Measurements from ENCODE around the gene LMO2.
A peak's percentile ranks its signal among the peaks of the same experiment; 100 is the strongest.
"Not testable (repeated sequence)": the region's sequence is repeated elsewhere in the genome, so short reads cannot be mapped to it uniquely, and the experiment has no call there.

The LMO2 gene

GRCh38 chr11:33891714-33892327, at the start of gene LMO2:
TSS of gene LMO2 (minus strand) at chr11:33892076. CDS start at chr11:33869716, 22,360 bp downstream.
- no peak for DNase-seq

GRCh38 chr11:33940538-33940815, 48.6 kb upstream of the LMO2 start:
- DNase-seq, result no peak

GRCh38 chr11:33936725-33937604, 45.1 kb upstream of the LMO2 start:
- DNase-seq, result no peak

GRCh38 chr11:33935461-33936456, 43.9 kb upstream of the LMO2 start:
- no peak for DNase-seq

- no peak for DNase-seq
Measured at GRCh38 chr11:33935005-33935404, 43.1 kb upstream of the LMO2 start.

- no peak for DNase-seq
Measured at GRCh38 chr11:33934450-33934849, 42.6 kb upstream of the LMO2 start.

- DNase-seq, result no peak
Measured at GRCh38 chr11:33933602-33934001, 41.7 kb upstream of the LMO2 start.

GRCh38 chr11:33932721-33933120, 40.8 kb upstream of the LMO2 start:
- no peak for DNase-seq

GRCh38 chr11:33931739-33932366, 40.0 kb upstream of the LMO2 start:
- DNase-seq, result not testable (repeated sequence)

GRCh38 chr11:33931067-33931466, 39.2 kb upstream of the LMO2 start:
- DNase-seq, result no peak

- no peak for DNase-seq
Measured at GRCh38 chr11:33930317-33931021, 38.6 kb upstream of the LMO2 start.

- no peak for DNase-seq
Measured at GRCh38 chr11:33928564-33928963, 36.7 kb upstream of the LMO2 start.

- no peak for DNase-seq
Measured at GRCh38 chr11:33926671-33927552, 35.0 kb upstream of the LMO2 start.

- DNase-seq, result no peak
Measured at GRCh38 chr11:33924341-33924740, 32.5 kb upstream of the LMO2 start.

- DNase-seq, result no peak
Measured at GRCh38 chr11:33923626-33924025, 31.8 kb upstream of the LMO2 start.

GRCh38 chr11:33920838-33921613, 29.1 kb upstream of the LMO2 start:
- peak; percentile 55 for DNase-seq

GRCh38 chr11:33919645-33920044, 27.8 kb upstream of the LMO2 start:
- no peak for DNase-seq

- not testable (repeated sequence) for DNase-seq
Measured at GRCh38 chr11:33917402-33917801, 25.5 kb upstream of the LMO2 start.

- DNase-seq, result no peak
Measured at GRCh38 chr11:33916736-33917135, 24.9 kb upstream of the LMO2 start.

GRCh38 chr11:33915526-33915925, 23.6 kb upstream of the LMO2 start:
- no peak for DNase-seq
